Prostate gland (tissue), 2 donors: ENCODE measurements around the gene PER1.

Experiments
- POLR2A ChIP-seq: fragments of 450-650 bp; IDR thresholded peaks from one replicate; pipeline ENCODE4 v1.6.1; 2016; ENCODE audit warnings: antibody characterized with exemption, mild to moderate bottlenecking
- POLR2AphosphoS5 ChIP-seq: sonication (generic); formaldehyde crosslinking; IDR thresholded peaks from one replicate; pipeline ENCODE4 v1.6.1; 2017; ENCODE audit warnings: antibody characterized with exemption
- TF ChIP-seq, protein P1 (sequence below), 4 experiments: fragments of 200-600 bp in 2 of 4; fragments of 450-650 bp in 2 of 4; sonication (generic) in 2 of 4; IDR thresholded peaks; 1 replicate in 3 of 4; 2 replicates in 1 of 4; pipeline ENCODE4 v1.5.1; 2016 to 2019; ENCODE audit warnings: antibody characterized with exemption in 4 of 4, mild to moderate bottlenecking in 2 of 4, moderate library complexity in 2 of 4

DNA sequence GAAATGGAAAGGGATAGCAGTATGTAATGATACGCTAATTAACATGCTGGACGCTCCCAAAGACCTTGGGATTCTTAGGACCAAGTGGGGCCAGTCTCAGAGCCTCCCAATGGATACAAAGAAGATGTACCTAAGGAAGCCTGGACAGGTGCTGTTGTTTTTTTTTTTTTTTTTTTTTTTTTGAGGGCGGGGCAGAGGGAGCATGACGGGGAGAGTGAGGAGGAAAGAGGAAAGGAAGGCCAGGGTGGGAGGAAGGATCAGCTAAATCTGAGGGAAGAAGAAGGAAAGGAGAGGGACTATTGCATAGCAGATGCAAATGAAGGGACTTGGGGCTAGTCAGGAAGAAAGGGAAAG, 8.0 kb upstream of the PER1 start:
- TF ChIP-seq, protein P1, sequence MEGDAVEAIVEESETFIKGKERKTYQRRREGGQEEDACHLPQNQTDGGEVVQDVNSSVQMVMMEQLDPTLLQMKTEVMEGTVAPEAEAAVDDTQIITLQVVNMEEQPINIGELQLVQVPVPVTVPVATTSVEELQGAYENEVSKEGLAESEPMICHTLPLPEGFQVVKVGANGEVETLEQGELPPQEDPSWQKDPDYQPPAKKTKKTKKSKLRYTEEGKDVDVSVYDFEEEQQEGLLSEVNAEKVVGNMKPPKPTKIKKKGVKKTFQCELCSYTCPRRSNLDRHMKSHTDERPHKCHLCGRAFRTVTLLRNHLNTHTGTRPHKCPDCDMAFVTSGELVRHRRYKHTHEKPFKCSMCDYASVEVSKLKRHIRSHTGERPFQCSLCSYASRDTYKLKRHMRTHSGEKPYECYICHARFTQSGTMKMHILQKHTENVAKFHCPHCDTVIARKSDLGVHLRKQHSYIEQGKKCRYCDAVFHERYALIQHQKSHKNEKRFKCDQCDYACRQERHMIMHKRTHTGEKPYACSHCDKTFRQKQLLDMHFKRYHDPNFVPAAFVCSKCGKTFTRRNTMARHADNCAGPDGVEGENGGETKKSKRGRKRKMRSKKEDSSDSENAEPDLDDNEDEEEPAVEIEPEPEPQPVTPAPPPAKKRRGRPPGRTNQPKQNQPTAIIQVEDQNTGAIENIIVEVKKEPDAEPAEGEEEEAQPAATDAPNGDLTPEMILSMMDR (IDR thresholded peaks at IDR 0.05), result no peak
- TF ChIP-seq POLR2AphosphoS5 (no peak), POLR2A (no peak)
